SU-DHL-6 (cell line): ENCODE data around the gene CAMK1D.

ENCODE experiments used
- H2AFZ ChIP-seq: fragments of 200-600 bp; sonication (generic); 2 replicates; pipeline ENCODE4 v1.6.1; 2014; ENCODE audit warnings: low read depth, mild to moderate bottlenecking, moderate library complexity, mixed read lengths, antibody characterized with exemption, low read length; ENCODE audit not compliant: severe bottlenecking
- H3F3A ChIP-seq: fragments of 200-600 bp; shearing (Covaris generic); 2 replicates; pipeline ENCODE4 v1.6.0; 2016; ENCODE audit warnings: antibody characterized with exemption, mild to moderate bottlenecking; ENCODE audit not compliant: insufficient read depth
- H3K27ac ChIP-seq: fragments of 200-600 bp; sonication (generic); 2 replicates; pipeline ENCODE4 v1.5.1; 2016; ENCODE audit warnings: low read depth, mild to moderate bottlenecking, low read length, moderate library complexity, mixed read lengths
- H3K27me3 ChIP-seq: fragments of 200-600 bp; sonication (generic), shearing (Covaris generic); 2 replicates; pipeline ENCODE4 v1.6.0; 2014; ENCODE audit warnings: mild to moderate bottlenecking, low read length
- H3K36me3 ChIP-seq: fragments of 200-600 bp; sonication (generic); 2 replicates; pipeline ENCODE4 v1.6.1; 2014; ENCODE audit warnings: mild to moderate bottlenecking, low read length, mixed read lengths
- H3K4me2 ChIP-seq: fragments of 300-600, 200-600 bp; shearing (Covaris generic), sonication (generic); 2 replicates; pipeline ENCODE4 v1.6.0; 2014; ENCODE audit warnings: low read length, low read depth, mild to moderate bottlenecking; ENCODE audit not compliant: poor library complexity, severe bottlenecking
- H3K4me3 ChIP-seq: fragments of 200-600 bp; sonication (generic); 2 replicates; pipeline ENCODE4 v1.5.1; 2014; ENCODE audit warnings: antibody characterized with exemption, low read length, mild to moderate bottlenecking, mixed read lengths; ENCODE audit not compliant: insufficient read depth, poor library complexity, severe bottlenecking
- H3K79me2 ChIP-seq: fragments of 200-600 bp; sonication (generic); 2 replicates; pipeline ENCODE4 v1.6.1; 2014; ENCODE audit warnings: mild to moderate bottlenecking, low read length, moderate library complexity; ENCODE audit not compliant: insufficient read depth
- H3K9ac ChIP-seq: fragments of 200-600 bp; sonication (generic); 2 replicates; pipeline ENCODE4 v1.7.0; 2014; ENCODE audit warnings: mild to moderate bottlenecking, low read length
- H3K9me2 ChIP-seq: fragments of 200-600 bp; sonication (generic); replicated peaks from 2 replicates; pipeline ENCODE4 v1.6.1; 2014; ENCODE audit warnings: low read length; ENCODE audit not compliant: insufficient read depth
- H3K9me3 ChIP-seq: fragments of 200-600 bp; sonication (generic); 2 replicates; pipeline ENCODE4 v1.6.1; 2014; ENCODE audit warnings: low read length, mixed read lengths; ENCODE audit not compliant: insufficient read depth
- H4K20me1 ChIP-seq: fragments of 200-600 bp; sonication (generic); 2 replicates; pipeline ENCODE4 v1.6.1; 2014; ENCODE audit warnings: low read depth, mild to moderate bottlenecking, antibody characterized with exemption, low read length, moderate library complexity, mixed read lengths
- EZH2phosphoT487 ChIP-seq: fragments of 200-600 bp; sonication (generic), shearing (Covaris generic); conservative IDR thresholded peaks from 2 replicates; pipeline ENCODE4 v1.6.1; 2018; ENCODE audit warnings: mild to moderate bottlenecking, antibody characterized with exemption, low read length, moderate library complexity, mixed read lengths
- TF ChIP-seq, protein P1 (sequence below): fragments of 200-600 bp; sonication (generic); IDR thresholded peaks from one replicate; pipeline ENCODE4 v1.5.1; 2017; ENCODE audit warnings: antibody characterized with exemption, mild to moderate bottlenecking, low read length, moderate library complexity; ENCODE audit not compliant: insufficient read depth, poor library complexity, severe bottlenecking

The CAMK1D gene

DNA sequence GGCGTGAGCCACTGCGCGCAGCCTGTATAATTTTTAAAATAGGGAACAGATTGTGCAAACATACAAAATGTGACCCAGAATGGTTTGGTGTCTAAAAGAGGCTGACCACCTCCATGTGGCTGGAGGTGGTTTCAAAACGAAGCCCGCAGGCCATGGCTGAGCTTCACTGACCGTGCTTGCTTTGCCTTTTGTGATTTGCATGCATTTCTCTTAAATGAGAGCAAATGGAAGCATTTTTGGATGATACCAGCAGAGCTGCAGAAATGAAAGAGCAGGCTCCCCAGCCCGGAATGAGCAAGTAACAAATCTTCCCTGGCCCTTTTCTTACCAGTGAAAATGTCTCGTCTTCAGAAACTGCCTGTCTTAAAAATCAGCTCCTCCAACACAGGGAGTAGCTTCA lies 239.9 kb downstream of the CAMK1D start:
- no peaks in the 10 kb centered on the region for H3K27me3 ChIP-seq
- H3K9me3 ChIP-seq, result no peaks in the 10 kb centered on the region
- no peaks in the 10 kb centered on the region; the same call in 1 of the 2 replicates for H4K20me1 ChIP-seq
- no peak overlapping the region for H3K4me2 ChIP-seq
- TF ChIP-seq, protein P1, sequence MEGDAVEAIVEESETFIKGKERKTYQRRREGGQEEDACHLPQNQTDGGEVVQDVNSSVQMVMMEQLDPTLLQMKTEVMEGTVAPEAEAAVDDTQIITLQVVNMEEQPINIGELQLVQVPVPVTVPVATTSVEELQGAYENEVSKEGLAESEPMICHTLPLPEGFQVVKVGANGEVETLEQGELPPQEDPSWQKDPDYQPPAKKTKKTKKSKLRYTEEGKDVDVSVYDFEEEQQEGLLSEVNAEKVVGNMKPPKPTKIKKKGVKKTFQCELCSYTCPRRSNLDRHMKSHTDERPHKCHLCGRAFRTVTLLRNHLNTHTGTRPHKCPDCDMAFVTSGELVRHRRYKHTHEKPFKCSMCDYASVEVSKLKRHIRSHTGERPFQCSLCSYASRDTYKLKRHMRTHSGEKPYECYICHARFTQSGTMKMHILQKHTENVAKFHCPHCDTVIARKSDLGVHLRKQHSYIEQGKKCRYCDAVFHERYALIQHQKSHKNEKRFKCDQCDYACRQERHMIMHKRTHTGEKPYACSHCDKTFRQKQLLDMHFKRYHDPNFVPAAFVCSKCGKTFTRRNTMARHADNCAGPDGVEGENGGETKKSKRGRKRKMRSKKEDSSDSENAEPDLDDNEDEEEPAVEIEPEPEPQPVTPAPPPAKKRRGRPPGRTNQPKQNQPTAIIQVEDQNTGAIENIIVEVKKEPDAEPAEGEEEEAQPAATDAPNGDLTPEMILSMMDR, result no peak
- no peak for TF ChIP-seq EZH2phosphoT487
- H3K9me2 ChIP-seq, result no peaks in the 10 kb centered on the region
- H3K9ac ChIP-seq, result no peak overlapping the region
- H3K79me2 ChIP-seq, result peaks cover 75% of the 10 kb centered on the region
- H2AFZ ChIP-seq, result no peak overlapping the region
- H3K27ac ChIP-seq, result no peak overlapping the region
- H3K36me3 ChIP-seq, result no peaks in the 10 kb centered on the region
- H3K4me3 ChIP-seq, result no peak overlapping the region
- no peaks in the 10 kb centered on the region; the same call in 1 of the 2 replicates for H3F3A ChIP-seq

DNA sequence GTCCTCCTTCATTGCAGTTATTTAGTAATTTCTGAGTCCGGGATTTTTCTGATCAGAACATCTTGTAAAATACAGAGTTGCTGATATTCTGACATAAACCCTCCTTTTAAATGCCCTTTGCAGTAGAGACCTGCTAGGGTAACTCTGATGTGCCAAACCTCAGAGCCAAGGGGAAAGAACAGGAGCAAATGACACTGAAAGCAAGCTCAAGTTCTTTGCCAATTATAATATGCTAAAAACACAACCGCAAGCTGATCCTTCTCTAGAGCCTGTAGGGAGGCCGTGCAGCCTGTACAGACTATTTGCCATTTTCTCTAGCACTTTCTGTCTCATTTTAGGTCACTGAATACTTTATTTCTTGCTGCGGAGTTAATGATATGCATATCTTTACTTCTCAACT lies 240.4 kb downstream of the CAMK1D start:
- Histone ChIP-seq H2AFZ (no peak overlapping the region), H3K36me3 (no peaks in the 10 kb centered on the region), H3K9me3 (no peaks in the 10 kb centered on the region), H3K27ac (no peak overlapping the region), H3K9me2 (no peaks in the 10 kb centered on the region), H3K4me2 (no peak overlapping the region), H3F3A (no peaks in the 10 kb centered on the region; the same call in 1 of the 2 replicates), H3K4me3 (no peak overlapping the region), H4K20me1 (no peaks in the 10 kb centered on the region; the same call in 1 of the 2 replicates), H3K9ac (no peak overlapping the region), H3K27me3 (no peaks in the 10 kb centered on the region), H3K79me2 (peaks cover 75% of the 10 kb centered on the region)
- TF ChIP-seq, protein P1, result no peak
- TF ChIP-seq EZH2phosphoT487, result no peak

DNA sequence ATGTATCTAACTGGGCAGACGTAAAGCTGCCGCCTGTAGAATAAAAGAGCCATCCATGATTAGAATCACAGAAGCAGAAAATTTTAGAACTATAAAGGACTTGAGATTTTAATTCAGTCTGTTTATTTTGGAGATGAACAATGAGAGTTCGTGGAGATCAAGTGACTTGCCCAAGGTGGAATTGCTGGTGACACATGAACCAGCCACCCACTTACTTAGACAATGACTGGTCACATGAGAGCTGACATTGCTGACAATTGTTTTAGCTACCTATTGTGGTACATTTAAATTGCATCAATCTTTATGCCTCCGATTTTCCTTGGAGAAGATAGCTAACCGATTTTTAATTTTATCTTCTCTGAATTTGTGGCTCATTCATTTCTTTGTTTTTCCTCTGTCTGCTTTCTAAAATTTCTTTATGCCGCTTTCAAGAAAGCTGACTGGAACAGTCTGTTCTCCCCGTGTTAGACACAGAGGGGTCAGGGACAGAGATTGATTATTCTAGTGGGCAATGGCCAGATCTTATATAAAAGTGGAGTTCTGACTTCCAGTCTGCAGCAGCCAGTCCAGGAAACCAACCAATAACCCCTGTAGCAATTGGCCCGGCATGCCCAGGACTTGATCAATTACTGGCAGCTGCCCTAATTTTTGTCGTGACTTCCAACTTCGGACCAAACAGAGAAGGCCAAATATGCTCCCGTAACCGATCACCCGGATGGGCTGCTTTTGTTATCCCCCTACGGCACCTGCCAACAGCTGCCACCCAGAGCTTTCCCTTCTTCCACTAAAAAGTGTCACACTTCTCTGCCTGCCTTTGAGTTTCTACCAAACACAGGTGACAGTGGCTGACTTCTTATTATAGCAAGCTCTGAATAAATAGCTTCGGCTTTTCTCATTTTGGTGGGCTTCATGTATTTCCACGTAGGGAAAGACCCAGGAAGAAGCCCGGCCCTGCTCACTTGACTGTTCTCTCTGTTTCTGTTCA lies 241.6 kb downstream of the CAMK1D start:
- no peaks in the 10 kb centered on the region for H3K27me3 ChIP-seq
- H3K9me2 ChIP-seq, result no peaks in the 10 kb centered on the region
- no peak overlapping the region for H3K4me2 ChIP-seq
- TF ChIP-seq EZH2phosphoT487, result no peak
- peaks cover 70% of the 10 kb centered on the region for H3K79me2 ChIP-seq
- no peaks in the 10 kb centered on the region; the same call in 1 of the 2 replicates for H4K20me1 ChIP-seq
- H2AFZ ChIP-seq, result no peak overlapping the region
- no peak overlapping the region for H3K9ac ChIP-seq
- H3F3A ChIP-seq, result no peaks in the 10 kb centered on the region; the same call in 1 of the 2 replicates
- no peak overlapping the region for H3K27ac ChIP-seq
- no peak overlapping the region for H3K4me3 ChIP-seq
- H3K36me3 ChIP-seq, result no peaks in the 10 kb centered on the region
- H3K9me3 ChIP-seq, result no peaks in the 10 kb centered on the region

DNA sequence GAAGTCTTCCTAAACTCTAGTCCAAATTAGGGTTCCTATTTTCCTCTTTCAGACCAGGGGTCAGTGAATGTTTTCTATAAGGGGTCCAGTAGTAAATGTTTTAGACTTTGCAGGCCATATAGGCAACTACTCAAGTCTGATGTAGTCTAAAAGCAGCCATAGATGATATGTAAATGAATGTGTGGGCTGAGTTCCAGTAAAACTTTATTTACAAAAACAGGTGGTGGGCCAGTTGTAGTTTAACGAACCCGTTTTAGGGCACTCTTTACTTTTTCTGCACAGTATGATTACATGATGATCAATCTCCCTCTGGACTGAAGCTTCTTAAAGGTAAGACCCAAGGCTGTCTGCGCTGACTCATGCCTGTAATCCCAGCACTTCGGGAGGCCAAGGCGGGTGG lies 243.6 kb downstream of the CAMK1D start:
- no peak overlapping the region for H3K4me2 ChIP-seq
- no peaks in the 10 kb centered on the region for H3K9me2 ChIP-seq
- H3K4me3 ChIP-seq, result no peak overlapping the region
- H3K27me3 ChIP-seq, result no peaks in the 10 kb centered on the region
- H4K20me1 ChIP-seq, result no peaks in the 10 kb centered on the region
- H3K9me3 ChIP-seq, result no peaks in the 10 kb centered on the region
- TF ChIP-seq EZH2phosphoT487, result no peak
- TF ChIP-seq, protein P1, result no peak
- no peaks in the 10 kb centered on the region for H3K36me3 ChIP-seq
- H3K79me2 ChIP-seq, result peaks cover 73% of the 10 kb centered on the region
- no peak overlapping the region for H3K27ac ChIP-seq
- no peaks in the 10 kb centered on the region; the same call in 1 of the 2 replicates for H3F3A ChIP-seq
- H3K9ac ChIP-seq, result no peak overlapping the region
- no peak overlapping the region for H2AFZ ChIP-seq
